Subcutaneous adipose tissue (tissue), 4 donors: ENCODE measurements around the gene RPS18. TPM values are rescaled to one million over a fixed set of nuclear protein-coding genes. Genes with fewer than 3 reads are reported as not detected.

ENCODE experiments used
- total RNA-seq, 4 donors: library from RNA; depleted of rRNA; stranded (reverse); fragments of >200 nt; gene quantifications; one replicate each; pipeline ENCODE4 v1.1.0, GENCODE V29; 2016
- TF ChIP-seq, protein P1 (sequence below): fragments of 450-650 bp; IDR thresholded peaks from one replicate; pipeline ENCODE4 v1.5.1; 2016; ENCODE audit warnings: low read depth, mild to moderate bottlenecking, control low read depth, antibody characterized with exemption, moderate library complexity

Gene RPS18
- total RNA-seq, 4 donors from 2014 or later = 2,263 to 3,298 (median 2,623) TPM

DNA sequence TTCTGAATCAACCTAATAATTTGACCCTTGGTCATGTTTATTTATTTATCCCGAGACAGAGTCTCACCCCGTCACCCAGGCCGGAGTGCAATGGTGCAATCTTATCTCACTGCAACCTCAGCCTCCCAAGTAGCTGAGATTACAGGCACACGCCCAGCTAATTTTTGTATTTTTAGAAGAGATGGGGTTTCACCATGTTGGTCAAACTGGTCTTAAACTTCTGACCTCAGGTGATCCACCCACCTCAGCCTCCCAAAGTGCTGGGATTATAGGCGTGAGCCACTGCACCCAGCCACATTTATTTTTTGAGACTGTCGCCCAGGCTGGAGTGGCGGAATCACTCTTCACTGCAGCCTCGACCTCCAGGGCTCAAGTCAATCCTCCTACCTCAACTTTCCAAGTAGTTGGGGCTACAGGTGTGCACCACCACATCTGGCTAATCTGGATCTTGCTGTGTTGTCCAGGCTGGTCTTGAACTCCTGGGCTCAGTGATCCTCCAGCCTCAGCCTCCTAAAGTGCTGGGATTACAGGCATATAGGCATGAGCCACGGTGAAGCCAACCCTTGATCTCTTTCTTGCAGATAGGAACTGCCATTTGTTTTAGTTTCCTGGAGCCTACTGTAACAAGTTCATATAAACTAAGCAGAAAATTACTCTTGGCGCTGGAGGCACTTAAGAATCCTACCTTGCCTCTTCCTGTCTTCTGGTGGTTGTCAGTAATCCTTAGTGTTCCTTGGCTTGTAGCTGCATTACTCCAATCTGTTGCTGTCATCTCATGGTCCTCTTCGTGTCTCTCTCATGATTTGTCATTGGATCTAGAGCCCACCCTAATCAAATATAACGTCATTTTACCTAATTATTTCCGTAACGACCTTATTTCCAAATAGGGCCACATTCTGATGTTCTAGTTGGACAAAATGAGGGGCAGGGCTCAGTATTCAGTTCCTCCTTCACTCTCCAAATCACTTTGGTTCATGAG, 2.3 kb downstream of the RPS18 start:
- TF ChIP-seq, protein P1, sequence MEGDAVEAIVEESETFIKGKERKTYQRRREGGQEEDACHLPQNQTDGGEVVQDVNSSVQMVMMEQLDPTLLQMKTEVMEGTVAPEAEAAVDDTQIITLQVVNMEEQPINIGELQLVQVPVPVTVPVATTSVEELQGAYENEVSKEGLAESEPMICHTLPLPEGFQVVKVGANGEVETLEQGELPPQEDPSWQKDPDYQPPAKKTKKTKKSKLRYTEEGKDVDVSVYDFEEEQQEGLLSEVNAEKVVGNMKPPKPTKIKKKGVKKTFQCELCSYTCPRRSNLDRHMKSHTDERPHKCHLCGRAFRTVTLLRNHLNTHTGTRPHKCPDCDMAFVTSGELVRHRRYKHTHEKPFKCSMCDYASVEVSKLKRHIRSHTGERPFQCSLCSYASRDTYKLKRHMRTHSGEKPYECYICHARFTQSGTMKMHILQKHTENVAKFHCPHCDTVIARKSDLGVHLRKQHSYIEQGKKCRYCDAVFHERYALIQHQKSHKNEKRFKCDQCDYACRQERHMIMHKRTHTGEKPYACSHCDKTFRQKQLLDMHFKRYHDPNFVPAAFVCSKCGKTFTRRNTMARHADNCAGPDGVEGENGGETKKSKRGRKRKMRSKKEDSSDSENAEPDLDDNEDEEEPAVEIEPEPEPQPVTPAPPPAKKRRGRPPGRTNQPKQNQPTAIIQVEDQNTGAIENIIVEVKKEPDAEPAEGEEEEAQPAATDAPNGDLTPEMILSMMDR = no peak

DNA sequence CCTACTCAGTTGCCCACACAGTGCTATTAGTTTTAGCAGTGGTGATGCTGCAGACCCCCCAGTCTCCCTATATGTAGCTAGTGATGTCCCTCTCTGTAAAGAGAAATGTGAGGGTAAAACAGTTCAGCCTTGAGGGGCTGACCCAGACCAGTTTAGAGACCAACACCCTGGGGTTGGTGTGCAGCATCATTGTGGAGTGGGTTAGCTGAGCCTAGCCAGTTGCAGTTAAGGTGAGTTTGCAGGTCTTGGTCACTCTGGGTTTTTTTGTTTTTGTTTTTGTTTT, 4.6 kb downstream of the RPS18 start:
- TF ChIP-seq, protein P1 = no peak

DNA sequence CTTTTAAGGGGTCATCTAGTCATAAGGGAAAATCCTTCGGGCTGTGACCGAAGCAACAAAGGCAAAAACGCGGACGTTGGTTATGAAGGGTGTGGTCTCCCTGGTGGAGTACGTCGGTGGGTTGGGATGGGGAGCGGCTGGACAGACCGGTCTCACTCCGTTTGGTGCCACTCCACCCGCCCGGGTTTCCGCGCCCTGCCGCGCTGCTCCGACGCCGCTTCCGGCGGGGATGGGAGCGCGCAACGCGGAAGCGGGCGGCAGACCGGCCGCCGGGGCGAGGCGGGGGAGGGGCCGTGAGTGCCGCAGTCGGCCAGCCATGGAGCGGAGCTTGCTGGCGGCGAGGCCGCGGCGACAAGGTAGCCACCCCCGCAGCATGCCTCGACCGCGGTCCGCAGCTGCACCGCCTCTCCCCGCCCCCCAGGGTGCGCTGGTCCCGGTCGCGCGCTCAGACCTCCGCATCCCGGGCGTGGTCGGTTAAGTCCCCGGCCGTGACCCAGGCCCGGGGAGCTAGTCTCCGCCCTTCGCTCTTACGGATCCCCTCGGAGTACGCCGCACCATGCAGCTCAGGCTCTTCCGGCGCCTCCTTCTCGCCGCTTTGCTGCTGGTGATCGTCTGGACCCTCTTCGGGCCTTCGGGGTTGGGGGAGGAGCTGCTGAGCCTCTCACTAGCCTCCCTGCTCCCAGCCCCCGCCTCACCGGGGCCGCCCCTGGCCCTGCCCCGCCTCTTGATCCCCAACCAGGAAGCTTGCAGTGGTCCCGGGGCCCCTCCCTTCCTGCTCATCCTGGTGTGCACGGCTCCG, 5.2 kb downstream of the RPS18 start, which contains the start of gene B3GALT4:
Gene B3GALT4 (plus strand): TSS at position 260 of the 799 bp plus-strand sequence. CDS start 297 bp downstream, at position 557.
- TF ChIP-seq, protein P1 = no peak

DNA sequence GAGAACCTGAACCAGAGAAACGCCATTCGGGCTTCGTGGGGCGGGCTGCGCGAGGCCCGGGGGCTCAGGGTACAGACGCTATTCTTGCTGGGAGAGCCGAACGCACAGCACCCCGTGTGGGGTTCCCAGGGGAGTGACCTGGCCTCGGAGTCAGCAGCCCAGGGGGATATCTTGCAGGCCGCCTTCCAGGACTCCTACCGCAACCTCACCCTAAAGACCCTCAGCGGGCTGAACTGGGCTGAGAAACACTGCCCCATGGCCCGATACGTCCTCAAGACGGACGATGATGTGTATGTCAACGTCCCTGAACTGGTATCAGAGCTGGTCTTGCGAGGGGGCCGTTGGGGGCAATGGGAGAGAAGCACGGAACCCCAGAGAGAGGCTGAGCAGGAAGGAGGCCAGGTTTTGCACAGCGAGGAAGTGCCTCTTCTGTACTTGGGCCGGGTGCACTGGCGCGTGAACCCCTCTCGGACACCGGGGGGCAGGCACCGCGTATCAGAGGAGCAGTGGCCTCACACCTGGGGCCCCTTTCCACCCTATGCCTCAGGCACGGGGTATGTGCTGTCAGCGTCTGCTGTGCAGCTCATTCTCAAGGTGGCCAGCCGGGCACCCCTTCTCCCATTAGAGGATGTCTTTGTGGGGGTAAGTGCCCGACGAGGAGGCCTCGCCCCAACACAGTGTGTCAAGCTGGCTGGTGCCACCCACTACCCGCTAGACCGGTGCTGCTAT, 6.0 kb downstream of the RPS18 start:
- TF ChIP-seq, protein P1 = no peak

DNA sequence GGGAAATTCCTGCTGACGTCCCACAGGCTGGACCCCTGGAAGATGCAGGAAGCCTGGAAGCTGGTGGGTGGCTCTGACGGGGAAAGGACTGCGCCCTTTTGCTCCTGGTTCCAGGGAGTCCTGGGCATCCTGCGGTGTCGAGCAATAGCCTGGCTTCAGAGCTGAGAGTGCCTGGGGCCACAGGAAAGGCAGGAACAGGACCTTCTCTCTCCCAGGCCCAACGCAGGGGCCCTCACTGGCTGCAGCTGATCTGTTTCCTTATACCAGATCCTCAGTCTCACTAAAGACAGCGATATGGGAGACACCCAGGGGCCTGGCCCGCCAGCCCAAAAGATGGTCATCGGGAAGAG, 6.5 kb downstream of the RPS18 start:
- TF ChIP-seq, protein P1 = no peak

DNA sequence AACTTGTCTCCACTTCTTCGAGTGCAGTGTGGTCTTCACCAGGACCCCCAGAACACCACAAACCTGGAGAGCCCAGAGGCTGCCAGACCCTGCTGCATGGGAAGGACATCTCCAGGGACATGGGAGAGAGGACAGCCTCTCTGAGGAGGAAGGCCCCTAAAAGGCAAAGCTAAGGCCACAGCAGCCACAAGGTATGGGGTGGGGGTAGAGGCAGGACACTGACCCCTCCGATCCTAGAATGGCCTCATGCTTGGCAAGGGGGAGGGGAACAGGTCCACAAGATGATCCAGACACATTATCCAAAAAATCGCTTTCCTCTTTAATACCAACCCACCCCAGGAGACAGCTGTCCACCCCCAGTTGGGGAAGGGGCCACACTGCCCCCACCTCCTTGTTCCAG, 6.9 kb downstream of the RPS18 start:
- TF ChIP-seq, protein P1 = no peak
